COLO668 (cell line): ENCODE measurements around the gene MDFIC.

Experiments
- DNase-seq: peaks from one replicate; lab custom pipeline; 2025; ENCODE audit not compliant: unreplicated experiment; lab: John Stamatoyannopoulos, UW

MDFIC gene

GRCh38 chr7:114988755-114989375 is 67.0 kb downstream of the MDFIC start:
- DNase-seq, result no peak

GRCh38 chr7:114989531-114989930 is 67.6 kb downstream of the MDFIC start:
- no peak for DNase-seq

GRCh38 chr7:114997487-114998404 is 75.9 kb downstream of the MDFIC start:
- DNase-seq, result no peak

GRCh38 chr7:115004121-115004520 is 82.2 kb downstream of the MDFIC start:
- DNase-seq, result no peak

GRCh38 chr7:115005251-115005650 is 83.4 kb downstream of the MDFIC start:
- DNase-seq, result no peak

GRCh38 chr7:115005953-115006352 is 84.1 kb downstream of the MDFIC start:
- peak; percentile 17 for DNase-seq

- no peak for DNase-seq
Observed at GRCh38 chr7:115007751-115008150, 85.9 kb downstream of the MDFIC start.

- no peak for DNase-seq
Observed at GRCh38 chr7:115008465-115009114, 86.7 kb downstream of the MDFIC start.

- no peak for DNase-seq
Observed at GRCh38 chr7:115009139-115009538, 87.2 kb downstream of the MDFIC start.

- DNase-seq, result no peak
Observed at GRCh38 chr7:115009736-115010440, 88.0 kb downstream of the MDFIC start.

- no peak for DNase-seq
Observed at GRCh38 chr7:115010441-115010820, 88.5 kb downstream of the MDFIC start.

- DNase-seq, result no peak
Observed at GRCh38 chr7:115013886-115014285, 92.0 kb downstream of the MDFIC start.

GRCh38 chr7:115014794-115015193 is 92.9 kb downstream of the MDFIC start:
- DNase-seq, result no peak

- DNase-seq, result no peak
Observed at GRCh38 chr7:115015619-115016018, 93.7 kb downstream of the MDFIC start.

GRCh38 chr7:115019882-115020605 is 98.2 kb downstream of the MDFIC start:
- DNase-seq, result no peak

- no peak for DNase-seq
Observed at GRCh38 chr7:115023219-115023618, 101.3 kb downstream of the MDFIC start.

GRCh38 chr7:115024276-115024675 is 102.4 kb downstream of the MDFIC start:
- DNase-seq, result no peak

- no peak for DNase-seq
Observed at GRCh38 chr7:115032715-115033703, 111.1 kb downstream of the MDFIC start.

- DNase-seq, result no peak
Observed at GRCh38 chr7:115033917-115034459, 112.1 kb downstream of the MDFIC start.
